HepG2 (cell line): ENCODE results near the gene WDR48. TPM values are rescaled to one million over a fixed set of nuclear protein-coding genes. Genes with fewer than 3 reads are reported as not detected.

ENCODE experiments used
- ATAC-seq: fragments of 200-7000 bp; cut with Tn5 transposase; 3 replicates; pipeline ENCODE4 v1.9.1; 2020; ENCODE audit warnings: mild to moderate bottlenecking, moderate library complexity
- BruUV-seq: library from RNA; stranded (reverse); fragments of 400-500 nt; replicated peaks from 2 replicates; lab custom pipeline; 2021; lab: Mats Ljungman, UMichigan
- CTCF ChIA-PET: fragments of 300-600 bp; formaldehyde crosslinking; extraction: SDS; loops from one replicate; lab custom pipeline; 2021; ENCODE audit warnings: low total read pairs, inconsistent platforms, low intra/inter-chr PET ratio; lab: Yijun Ruan, JAX
- POLR2A ChIA-PET: fragments of 350-600 bp; sonication (Branson Sonifier 250); formaldehyde crosslinking; loops from one replicate; lab custom pipeline; 2020; ENCODE audit warnings: antibody characterized with exemption, inconsistent platforms; lab: Yijun Ruan, JAX
- DNase-seq: peaks from one replicate; pipeline ENCODE4 v3.0.0-alpha.2; 2015; ENCODE audit warnings: low spot score
- FAIRE-seq: peaks from 3 replicates; lab custom pipeline; 2011; peaks lifted over from hg19 to GRCh38; lab: Jason Lieb, UNC
- H2AFZ ChIP-seq: one replicate; pipeline ENCODE4 v1.6.1; 2011; ENCODE audit warnings: low read length, inconsistent platforms
- H3K27ac ChIP-seq: fragments of 300-600 bp; 3 replicates; pipeline ENCODE4 v1.8.0; 2011; ENCODE audit warnings: mixed run types, mild to moderate bottlenecking, mixed read lengths, low read length, inconsistent platforms; ENCODE audit not compliant: insufficient read depth; ENCODE audit errors: extremely low read length
- H3K27me3 ChIP-seq, 2 experiments: fragments of 200-600 bp in 1 of 2; 2 replicates in 1 of 2; 3 replicates in 1 of 2; pipeline versions ENCODE4 v1.6.0 to v1.8.0; 2011; ENCODE audit warnings: low read length in 2 of 2, mild to moderate bottlenecking in 2 of 2, moderate library complexity in 2 of 2, inconsistent platforms in 1 of 2; ENCODE audit not compliant: insufficient read depth in 2 of 2, control insufficient read depth in 1 of 2
- H3K36me3 ChIP-seq, 2 experiments: fragments of 200-600 bp in 1 of 2; replicated peaks in 1 of 2; 2 replicates in 1 of 2; 3 replicates in 1 of 2; pipeline versions ENCODE4 v1.5.1 to v1.8.0; 2011; ENCODE audit warnings: low read length in 2 of 2, inconsistent platforms in 1 of 2; ENCODE audit not compliant: insufficient read depth in 2 of 2, control insufficient read depth in 1 of 2
- H3K4me1 ChIP-seq: 2 replicates; pipeline ENCODE4 v1.5.1; 2012; ENCODE audit warnings: low read length, inconsistent platforms; ENCODE audit not compliant: insufficient read depth
- H3K4me2 ChIP-seq: 2 replicates; pipeline ENCODE4 v1.6.0; 2011; ENCODE audit warnings: low read depth, low read length, inconsistent platforms
- H3K4me3 ChIP-seq, 3 experiments: fragments of 200-600 bp in 1 of 3; sonication (generic), shearing (Covaris generic) in 1 of 3; replicated peaks in 1 of 3; 2 replicates each; pipeline ENCODE4 v1.5.1; 2011 to 2016; ENCODE audit warnings: low read length in 3 of 3, inconsistent platforms in 2 of 3, low read depth in 2 of 3, mild to moderate bottlenecking in 2 of 3, control low read depth in 1 of 3, mixed read lengths in 1 of 3; ENCODE audit not compliant: insufficient read depth in 1 of 3
- H3K79me2 ChIP-seq: one replicate; pipeline ENCODE4 v1.6.1; 2011; ENCODE audit warnings: low read length, inconsistent platforms; ENCODE audit not compliant: insufficient read depth
- H3K9ac ChIP-seq: 2 replicates; pipeline ENCODE4 v1.6.0; 2011; ENCODE audit warnings: mild to moderate bottlenecking, low read depth, low read length, inconsistent platforms; ENCODE audit not compliant: insufficient read depth
- H3K9me3 ChIP-seq: 2 replicates; pipeline ENCODE4 v1.5.1; 2012; ENCODE audit warnings: mild to moderate bottlenecking, low read length
- H4K20me1 ChIP-seq: 2 replicates; pipeline ENCODE4 v1.6.0; 2011; ENCODE audit warnings: inconsistent platforms, mild to moderate bottlenecking, low read length, moderate library complexity; ENCODE audit not compliant: insufficient read depth
- ATF5 ChIP-seq: sonication (generic); formaldehyde crosslinking; IDR thresholded peaks from 2 replicates; pipeline ENCODE4 v1.4.0; 2020; ENCODE audit warnings: mild to moderate bottlenecking, low read depth, missing genetic modification reagents
- CCDC6 ChIP-seq: sonication (generic); formaldehyde crosslinking; IDR thresholded peaks from 2 replicates; pipeline ENCODE4 v1.8.1; 2022; ENCODE audit warnings: mild to moderate bottlenecking, missing genetic modification reagents, moderate library complexity
- FOXP1 ChIP-seq, 2 experiments: fragments of 450-650 bp in 1 of 2; IDR thresholded peaks; 2 replicates each; pipeline ENCODE4 v1.6.1; 2017 to 2018; ENCODE audit warnings: antibody characterized with exemption in 1 of 2
- GTF2F1 ChIP-seq: fragments of 150-350 bp; IDR thresholded peaks from 2 replicates; pipeline ENCODE4 v1.6.1; 2014; ENCODE audit warnings: low read length
- HOXA3 ChIP-seq: sonication (generic); formaldehyde crosslinking; IDR thresholded peaks from 2 replicates; pipeline ENCODE4 v1.5.0; 2020; ENCODE audit warnings: missing genetic modification reagents
- MED8 ChIP-seq: sonication (generic); formaldehyde crosslinking; IDR thresholded peaks from 2 replicates; pipeline ENCODE4 v1.8.1; 2023; ENCODE audit warnings: mild to moderate bottlenecking, missing genetic modification reagents; ENCODE audit not compliant: insufficient replicate concordance
- NFE2 ChIP-seq: sonication (generic); formaldehyde crosslinking; IDR thresholded peaks from 2 replicates; pipeline ENCODE4 v1.4.0; 2020; ENCODE audit warnings: missing genetic modification reagents
- PHF21A ChIP-seq: sonication (generic); formaldehyde crosslinking; IDR thresholded peaks from 2 replicates; pipeline ENCODE4 v1.5.0; 2020; ENCODE audit warnings: mild to moderate bottlenecking, missing genetic modification reagents
- POLR2G ChIP-seq: fragments of 200-400 bp; formaldehyde crosslinking; IDR thresholded peaks from 2 replicates; pipeline ENCODE4 v1.6.1; 2018; ENCODE audit warnings: mild to moderate bottlenecking, low read depth, low read length, moderate library complexity
- SOX6 ChIP-seq, 2 experiments: fragments of 450-650 bp in 1 of 2; sonication (generic) in 1 of 2; formaldehyde crosslinking in 1 of 2; IDR thresholded peaks; 2 replicates each; pipeline versions ENCODE4 v1.4.0 to v1.6.1; 2017 to 2020; ENCODE audit warnings: antibody characterized with exemption in 1 of 2, mild to moderate bottlenecking in 1 of 2, missing genetic modification reagents in 1 of 2
- TAF15 ChIP-seq: fragments of 200-400 bp; formaldehyde crosslinking; IDR thresholded peaks from one replicate; pipeline ENCODE4 v1.6.1; 2018; ENCODE audit warnings: mild to moderate bottlenecking, low read depth, low read length; ENCODE audit not compliant: poor library complexity, severe bottlenecking
- ZFP36L2 ChIP-seq: sonication (generic); formaldehyde crosslinking; IDR thresholded peaks from 2 replicates; pipeline ENCODE4 v1.4.0; 2020; ENCODE audit warnings: missing genetic modification reagents
- ZNF331 ChIP-seq: sonication (generic); formaldehyde crosslinking; IDR thresholded peaks from 2 replicates; pipeline ENCODE4 v1.4.0; 2020; ENCODE audit warnings: missing genetic modification reagents
- ZNF343 ChIP-seq: sonication (generic); formaldehyde crosslinking; IDR thresholded peaks from 2 replicates; pipeline ENCODE4 v1.4.0; 2020; ENCODE audit warnings: mild to moderate bottlenecking, missing genetic modification reagents
- ZNF572 ChIP-seq: sonication (generic); formaldehyde crosslinking; IDR thresholded peaks from 2 replicates; pipeline ENCODE4 v1.5.1; 2020; ENCODE audit warnings: mild to moderate bottlenecking, missing genetic modification reagents
- ZNF691 ChIP-seq: sonication (generic); formaldehyde crosslinking; IDR thresholded peaks from 2 replicates; pipeline ENCODE4 v1.4.0; 2020; ENCODE audit warnings: missing genetic modification reagents, low read depth, mild to moderate bottlenecking, borderline replicate concordance
- ZNF746 ChIP-seq: sonication (generic); formaldehyde crosslinking; IDR thresholded peaks from 2 replicates; pipeline ENCODE4 v1.8.0; 2022; ENCODE audit warnings: mild to moderate bottlenecking, missing genetic modification reagents
- ZZZ3 ChIP-seq: sonication (generic); formaldehyde crosslinking; IDR thresholded peaks from 2 replicates; pipeline ENCODE4 v1.4.0; 2020; ENCODE audit warnings: missing genetic modification reagents, mild to moderate bottlenecking, borderline replicate concordance
- WGBS: methylation state at CpG from one replicate; pipeline ENCODE4 v1.1.6; 2017; ENCODE audit warnings: low lambda C conversion rate; 5-methylcytosine and 5-hydroxymethylcytosine counted together
- in situ Hi-C: cut with HindIII; loops from 2 replicates; pipeline ENCODE4 v1.10.0; 2017; ENCODE audit warnings: low pct_unique_long_range_greater_than_20kb; ENCODE audit not compliant: extremely low pct_ligation_motif_present
- intact Hi-C: fragments of 100-400 bp; cut with micrococcal nuclease; formaldehyde crosslinking; loops from one replicate; pipeline ENCODE4 v1.10.0; 2022; ENCODE audit not compliant: unreplicated experiment
- polyA plus RNA-seq, 8 experiments: library from polyadenylated mRNA; depleted of rRNA in 3 of 8; stranded (reverse) in 7 of 8; unstranded in 1 of 8; fragments of >200 nt; fragmentation: Illumina TruSeq in 4 of 8; extraction: Trizol in 4 of 8; gene quantifications; 2 replicates each; pipeline versions ENCODE4 v1.2.1 to v1.2.3, GENCODE V29; 2011 to 2016; ENCODE audit warnings: low read depth in 4 of 8, missing spikeins in 1 of 8, mixed read lengths in 1 of 8; ENCODE audit not compliant: insufficient read depth in 1 of 8
- total RNA-seq, 5 experiments: library from RNA; depleted of rRNA; stranded (reverse); fragments of >200 nt; fragmentation: Illumina TruSeq; extraction: Trizol; gene quantifications; 2 replicates each; pipeline ENCODE4 v1.2.3, GENCODE V29; 2016; ENCODE audit warnings: low read depth in 1 of 5

The WDR48 gene
- total and polyA plus RNA-seq, 2 of the 13 experiments (the other 11 are each of a cell fraction or from before 2014, with no cell fraction given) = 29.2 to 31.2 TPM

- no TSS peak for BruUV-seq
- no peak overlapping the region for H3K4me2 ChIP-seq
- ChIA-PET POLR2A (no interaction called here), CTCF (no interaction called here)
- FAIRE-seq (no peak), DNase-seq (no peak), ATAC-seq (no peak)
- peaks cover 13% of the 10 kb centered on the region for H3K4me1 ChIP-seq
- H3K9me3 ChIP-seq = no peaks in the 10 kb centered on the region
- intact Hi-C loops = no loop called here
- 0 out of 5 replicates have a peak, but pooled peaks cover 0 to 1% of the 10 kb centered on the region in 2 experiments for H3K27me3 ChIP-seq
- no peak overlapping the region for H2AFZ ChIP-seq
- no peak overlapping the region for H3K9ac ChIP-seq
- no peak overlapping the region for H3K27ac ChIP-seq
- no peak overlapping the region for H3K4me3 ChIP-seq
- H3K36me3 ChIP-seq = no peaks in the 10 kb centered on the region
- H4K20me1 ChIP-seq = no peaks in the 10 kb centered on the region; the same call in 1 of the 2 replicates
- 74% methylated on average over 4 of the region's 6 CpGs for WGBS
- no peaks in the 10 kb centered on the region for H3K79me2 ChIP-seq
- no peak for TF ChIP-seq ZFP36L2 (CRISPR knock-in tag)
- TF ChIP-seq FOXP1 (IDR thresholded peaks at IDR 0.05) = no peak
- TF ChIP-seq FOXP1 (CRISPR knock-in tag; IDR thresholded peaks at IDR 0.05) = no peak
- no peak for TF ChIP-seq ZNF572
- TF ChIP-seq POLR2G = no peak
- TF ChIP-seq ZNF691 (CRISPR knock-in tag) = no peak
- no peak for TF ChIP-seq PHF21A (CRISPR knock-in tag)
- no peak for TF ChIP-seq ZZZ3 (CRISPR knock-in tag)
- TF ChIP-seq HOXA3 (CRISPR knock-in tag) = no peak
- no peak for TF ChIP-seq ZNF343 (CRISPR knock-in tag)
- TF ChIP-seq CCDC6 = no peak
- TF ChIP-seq SOX6 (IDR thresholded peaks at IDR 0.05) = no peak
- TF ChIP-seq SOX6 (CRISPR knock-in tag; IDR thresholded peaks at IDR 0.05) = no peak
- TF ChIP-seq NFE2 (CRISPR knock-in tag) = no peak
- TF ChIP-seq ATF5 (CRISPR knock-in tag) = no peak
- TF ChIP-seq GTF2F1 = no peak
- TF ChIP-seq ZNF746 (CRISPR knock-in tag) = no peak
- TF ChIP-seq MED8 (CRISPR knock-in tag) = no peak
- no peak for TF ChIP-seq ZNF331 (CRISPR knock-in tag)
- TF ChIP-seq TAF15 = no peak
- in situ Hi-C loops = no loop called here
Measured at GRCh38 chr3:39130026-39130425, 78.2 kb downstream of the WDR48 start.
